ENCODE measurements around the gene IL1RAPL1. TPM values are rescaled to one million over a fixed set of nuclear protein-coding genes. Genes with fewer than 3 reads are reported as not detected.

IL1RAPL1 gene
- polyA plus RNA-seq, 1 of the 3 experiments (the other 2 are of a cell fraction): 2.8 TPM

DNA sequence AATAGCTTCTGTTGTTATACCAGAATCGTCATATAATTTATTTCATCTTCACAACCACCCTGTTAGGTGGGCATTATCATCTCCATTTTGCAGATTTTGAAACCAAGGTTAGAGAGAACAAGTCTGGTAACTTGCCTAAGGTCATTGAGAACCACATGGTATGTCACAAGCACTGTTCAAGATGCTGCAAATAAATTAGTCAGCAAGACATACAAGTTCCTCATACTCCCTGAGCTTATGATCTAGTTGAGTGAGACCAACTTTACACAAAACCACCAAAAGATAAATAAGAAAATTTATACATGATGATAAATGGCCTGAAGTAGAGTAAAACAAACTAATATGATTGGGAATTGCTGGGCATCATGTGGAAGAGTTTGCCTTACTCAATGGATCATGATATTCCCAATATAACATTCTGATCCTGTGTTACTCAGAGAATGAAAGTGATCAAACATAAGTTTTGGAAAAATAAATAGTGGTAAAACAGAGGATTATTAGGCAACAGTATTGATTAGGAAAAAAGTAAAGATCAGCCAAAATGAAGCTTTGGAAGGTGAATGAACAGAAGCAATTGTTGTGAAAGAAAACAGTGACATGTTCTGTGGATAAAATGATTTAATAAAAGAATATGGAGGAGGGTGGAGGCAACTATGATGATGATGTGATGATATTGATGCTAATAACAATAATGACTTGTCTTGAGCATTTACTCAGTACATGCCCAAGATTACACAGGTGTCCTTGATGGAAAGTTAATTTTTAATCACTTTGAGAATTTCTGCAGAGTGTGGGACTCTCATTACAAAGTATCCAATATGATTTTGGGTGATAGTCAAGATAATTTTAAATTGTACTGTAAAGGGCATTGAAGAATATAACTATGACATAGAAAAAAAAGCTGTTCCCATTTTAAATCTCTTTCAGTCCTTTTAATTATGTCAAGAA, 34.1 kb upstream of the IL1RAPL1 start:
- no peak for DNase-seq
- POLR2A ChIA-PET: no interaction called here
- CTCF ChIA-PET: interaction anchor here (1.3 kb wide), 1 partner anchor 17 kb away, joined by 4 read pairs; no protein-coding TSS in a partner anchor
- 0% methylated on average over 1 of the region's 1 CpG for WGBS (ENCODE audit: low lambda C conversion rate)
- H3K27ac ChIP-seq (ENCODE audit: low read depth in 2 of 2, low read length in 1 of 2): no peak overlapping the region
- no peak overlapping the region for H3K9ac ChIP-seq
- H3K4me3 ChIP-seq (ENCODE audit: low read depth in 2 of 2, low read length in 1 of 2): no peak overlapping the region
- H4K20me1 ChIP-seq (ENCODE audit: insufficient read depth): no peaks in the 10 kb centered on the region
- no peaks in the 10 kb centered on the region for H3K79me2 ChIP-seq (ENCODE audit: insufficient read depth)
- no peak overlapping the region for H2AFZ ChIP-seq (ENCODE audit: low read depth)
- no peaks in the 10 kb centered on the region for H3K27me3 ChIP-seq (ENCODE audit: insufficient read depth)
- H3K36me3 ChIP-seq (replicated peaks in 1 of 2; ENCODE audit: control insufficient read depth in 1 of 2, insufficient read depth in 2 of 2, low read length in 1 of 2): no peaks in the 10 kb centered on the region
- H3K9me3 ChIP-seq: no peaks in the 10 kb centered on the region
- H3K9me2 ChIP-seq: no peaks in the 10 kb centered on the region
- H3K4me1 ChIP-seq (ENCODE audit: control insufficient read depth in 1 of 2, insufficient read depth in 2 of 2, low read depth in 1 of 2, low read length in 1 of 2): no peaks in the 10 kb centered on the region
- H3F3A ChIP-seq (replicated peaks; ENCODE audit: insufficient read depth): no peaks in the 10 kb centered on the region
- no peak overlapping the region for H3K4me2 ChIP-seq
- TF ChIP-seq, protein P1, sequence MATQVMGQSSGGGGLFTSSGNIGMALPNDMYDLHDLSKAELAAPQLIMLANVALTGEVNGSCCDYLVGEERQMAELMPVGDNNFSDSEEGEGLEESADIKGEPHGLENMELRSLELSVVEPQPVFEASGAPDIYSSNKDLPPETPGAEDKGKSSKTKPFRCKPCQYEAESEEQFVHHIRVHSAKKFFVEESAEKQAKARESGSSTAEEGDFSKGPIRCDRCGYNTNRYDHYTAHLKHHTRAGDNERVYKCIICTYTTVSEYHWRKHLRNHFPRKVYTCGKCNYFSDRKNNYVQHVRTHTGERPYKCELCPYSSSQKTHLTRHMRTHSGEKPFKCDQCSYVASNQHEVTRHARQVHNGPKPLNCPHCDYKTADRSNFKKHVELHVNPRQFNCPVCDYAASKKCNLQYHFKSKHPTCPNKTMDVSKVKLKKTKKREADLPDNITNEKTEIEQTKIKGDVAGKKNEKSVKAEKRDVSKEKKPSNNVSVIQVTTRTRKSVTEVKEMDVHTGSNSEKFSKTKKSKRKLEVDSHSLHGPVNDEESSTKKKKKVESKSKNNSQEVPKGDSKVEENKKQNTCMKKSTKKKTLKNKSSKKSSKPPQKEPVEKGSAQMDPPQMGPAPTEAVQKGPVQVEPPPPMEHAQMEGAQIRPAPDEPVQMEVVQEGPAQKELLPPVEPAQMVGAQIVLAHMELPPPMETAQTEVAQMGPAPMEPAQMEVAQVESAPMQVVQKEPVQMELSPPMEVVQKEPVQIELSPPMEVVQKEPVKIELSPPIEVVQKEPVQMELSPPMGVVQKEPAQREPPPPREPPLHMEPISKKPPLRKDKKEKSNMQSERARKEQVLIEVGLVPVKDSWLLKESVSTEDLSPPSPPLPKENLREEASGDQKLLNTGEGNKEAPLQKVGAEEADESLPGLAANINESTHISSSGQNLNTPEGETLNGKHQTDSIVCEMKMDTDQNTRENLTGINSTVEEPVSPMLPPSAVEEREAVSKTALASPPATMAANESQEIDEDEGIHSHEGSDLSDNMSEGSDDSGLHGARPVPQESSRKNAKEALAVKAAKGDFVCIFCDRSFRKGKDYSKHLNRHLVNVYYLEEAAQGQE (IDR thresholded peaks at IDR 0.05; ENCODE audit: low read depth, low read length): no peak
- TF ChIP-seq, protein P2, sequence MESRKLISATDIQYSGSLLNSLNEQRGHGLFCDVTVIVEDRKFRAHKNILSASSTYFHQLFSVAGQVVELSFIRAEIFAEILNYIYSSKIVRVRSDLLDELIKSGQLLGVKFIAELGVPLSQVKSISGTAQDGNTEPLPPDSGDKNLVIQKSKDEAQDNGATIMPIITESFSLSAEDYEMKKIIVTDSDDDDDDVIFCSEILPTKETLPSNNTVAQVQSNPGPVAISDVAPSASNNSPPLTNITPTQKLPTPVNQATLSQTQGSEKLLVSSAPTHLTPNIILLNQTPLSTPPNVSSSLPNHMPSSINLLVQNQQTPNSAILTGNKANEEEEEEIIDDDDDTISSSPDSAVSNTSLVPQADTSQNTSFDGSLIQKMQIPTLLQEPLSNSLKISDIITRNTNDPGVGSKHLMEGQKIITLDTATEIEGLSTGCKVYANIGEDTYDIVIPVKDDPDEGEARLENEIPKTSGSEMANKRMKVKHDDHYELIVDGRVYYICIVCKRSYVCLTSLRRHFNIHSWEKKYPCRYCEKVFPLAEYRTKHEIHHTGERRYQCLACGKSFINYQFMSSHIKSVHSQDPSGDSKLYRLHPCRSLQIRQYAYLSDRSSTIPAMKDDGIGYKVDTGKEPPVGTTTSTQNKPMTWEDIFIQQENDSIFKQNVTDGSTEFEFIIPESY (IDR thresholded peaks at IDR 0.05; ENCODE audit: borderline replicate concordance, low read depth): no peak
- no peak for TF ChIP-seq RAD21 (IDR thresholded peaks at IDR 0.05; ENCODE audit: low read length)
- TF ChIP-seq ELF1 (IDR thresholded peaks at IDR 0.05): no peak
- TF ChIP-seq NFIC (IDR thresholded peaks at IDR 0.05; ENCODE audit: borderline replicate concordance): no peak
- TF ChIP-seq TAF1 (IDR thresholded peaks at IDR 0.05; ENCODE audit: borderline replicate concordance, low read depth, low read length): no peak
- TF ChIP-seq RCOR1 (IDR thresholded peaks at IDR 0.05; ENCODE audit: low read length): no peak
- TF ChIP-seq, protein P3, sequence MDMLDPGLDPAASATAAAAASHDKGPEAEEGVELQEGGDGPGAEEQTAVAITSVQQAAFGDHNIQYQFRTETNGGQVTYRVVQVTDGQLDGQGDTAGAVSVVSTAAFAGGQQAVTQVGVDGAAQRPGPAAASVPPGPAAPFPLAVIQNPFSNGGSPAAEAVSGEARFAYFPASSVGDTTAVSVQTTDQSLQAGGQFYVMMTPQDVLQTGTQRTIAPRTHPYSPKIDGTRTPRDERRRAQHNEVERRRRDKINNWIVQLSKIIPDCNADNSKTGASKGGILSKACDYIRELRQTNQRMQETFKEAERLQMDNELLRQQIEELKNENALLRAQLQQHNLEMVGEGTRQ (IDR thresholded peaks at IDR 0.05; ENCODE audit: borderline replicate concordance, low read depth, low read length): no peak
- TF ChIP-seq EP300 (IDR thresholded peaks at IDR 0.05; ENCODE audit: borderline replicate concordance in 1 of 2, low read depth in 1 of 2, low read length in 1 of 2): no peak
- no peak for TF ChIP-seq CHD2 (IDR thresholded peaks at IDR 0.05; ENCODE audit: low read length, partially characterized antibody)

All from SK-N-SH (cell line).